Brain microvascular endothelial cell (primary cell): ENCODE data around the gene NR3C1.

ENCODE experiments used
- DNase-seq: peaks from one replicate; pipeline ENCODE4 v3.0.0-alpha.2; 2020
- H3K27ac ChIP-seq: fragments of 250-450 bp; sonication (Bioruptor Pico); 2 replicates; pipeline ENCODE4 v1.5.1; 2020; ENCODE audit warnings: mild to moderate bottlenecking, moderate library complexity
- H3K27me3 ChIP-seq: fragments of 250-450 bp; sonication (Bioruptor Pico); replicated peaks from 2 replicates; pipeline ENCODE4 v1.5.1; 2020; ENCODE audit warnings: mild to moderate bottlenecking
- H3K36me3 ChIP-seq: fragments of 250-450 bp; sonication (Bioruptor Pico); replicated peaks from 2 replicates; pipeline ENCODE4 v1.5.1; 2020; ENCODE audit warnings: mild to moderate bottlenecking
- H3K4me3 ChIP-seq: 2 replicates; pipeline ENCODE4 v1.5.1; 2011; ENCODE audit warnings: low read depth, mild to moderate bottlenecking, control low read depth, low read length, moderate library complexity
- CTCF ChIP-seq: IDR thresholded peaks from 2 replicates; pipeline ENCODE4 v1.5.1; 2011; ENCODE audit warnings: low read depth, mild to moderate bottlenecking, moderate library complexity, low read length, control low read depth, inconsistent platforms; ENCODE audit errors: missing control alignments
- in situ Hi-C: cut with HindIII; loops from 2 replicates; pipeline ENCODE4 v1.10.0; 2017; ENCODE audit warnings: low sequenced_read_pairs, low pct_ligation_motif_present

NR3C1 gene

GRCh38 chr5:143360755-143361154 is 42.7 kb downstream of the NR3C1 start:
- Histone ChIP-seq H3K4me3 (no peak overlapping the region), H3K27me3 (no peaks in the 10 kb centered on the region), H3K36me3 (no peaks in the 10 kb centered on the region), H3K27ac (no peak overlapping the region)
- in situ Hi-C loops: no loop called here
- no peak for TF ChIP-seq CTCF
- DNase-seq: no peak

GRCh38 chr5:143359869-143360268 is 43.6 kb downstream of the NR3C1 start:
- TF ChIP-seq CTCF: no peak
- no peaks in the 10 kb centered on the region for H3K36me3 ChIP-seq
- H3K27me3 ChIP-seq: no peaks in the 10 kb centered on the region
- in situ Hi-C loops: no loop called here
- no peak overlapping the region for H3K4me3 ChIP-seq
- no peak for DNase-seq
- no peak overlapping the region for H3K27ac ChIP-seq

- in situ Hi-C loops: no loop called here
- Histone ChIP-seq H3K27ac (no peak overlapping the region), H3K4me3 (no peak overlapping the region), H3K27me3 (no peaks in the 10 kb centered on the region), H3K36me3 (no peaks in the 10 kb centered on the region)
- no peak for TF ChIP-seq CTCF
- DNase-seq: no peak
Observed at GRCh38 chr5:143356855-143357583, 46.5 kb downstream of the NR3C1 start.

GRCh38 chr5:143355710-143356109 is 47.8 kb downstream of the NR3C1 start:
- Histone ChIP-seq H3K36me3 (no peaks in the 10 kb centered on the region), H3K4me3 (no peak overlapping the region), H3K27ac (peak overlapping the region; percentile 36), H3K27me3 (no peaks in the 10 kb centered on the region)
- no peak for TF ChIP-seq CTCF
- peak; percentile 91 for DNase-seq
- in situ Hi-C loops: no loop called here

GRCh38 chr5:143354025-143354424 is 49.5 kb downstream of the NR3C1 start:
- no peak overlapping the region for H3K27ac ChIP-seq
- in situ Hi-C loops: no loop called here
- DNase-seq: no peak
- no peaks in the 10 kb centered on the region for H3K27me3 ChIP-seq
- no peaks in the 10 kb centered on the region for H3K36me3 ChIP-seq
- TF ChIP-seq CTCF: no peak
- no peak overlapping the region for H3K4me3 ChIP-seq

GRCh38 chr5:143352691-143353090 is 50.8 kb downstream of the NR3C1 start:
- DNase-seq: no peak
- H3K27ac ChIP-seq: no peak overlapping the region
- in situ Hi-C loops: no loop called here
- TF ChIP-seq CTCF: no peak
- no peaks in the 10 kb centered on the region for H3K36me3 ChIP-seq
- H3K27me3 ChIP-seq: no peaks in the 10 kb centered on the region
- H3K4me3 ChIP-seq: no peak overlapping the region
